MM.1S (cell line): ENCODE data around the gene LKAAEAR1.

Source experiments
- DNase-seq: peaks from one replicate; pipeline ENCODE4 v3.0.0-alpha.2; 2015
- H2AFZ ChIP-seq: fragments of 300-600 bp; sonication (generic); 2 replicates; pipeline ENCODE4 v1.6.0; 2016; ENCODE audit warnings: antibody characterized with exemption, low read length
- H3F3A ChIP-seq: fragments of 300-600 bp; sonication (generic); 2 replicates; pipeline ENCODE4 v1.6.1; 2016; ENCODE audit warnings: mild to moderate bottlenecking, antibody characterized with exemption, low read length, moderate library complexity, mixed read lengths; ENCODE audit not compliant: insufficient read depth
- H3K27ac ChIP-seq: fragments of 300-600 bp; sonication (generic); 2 replicates; pipeline ENCODE4 v1.5.1; 2016; ENCODE audit warnings: mild to moderate bottlenecking, low read length
- H3K27me3 ChIP-seq: fragments of 300-600 bp; sonication (generic); replicated peaks from 2 replicates; pipeline ENCODE4 v1.6.0; 2016; ENCODE audit warnings: low read length; ENCODE audit not compliant: insufficient read depth
- H3K36me3 ChIP-seq: fragments of 300-600 bp; sonication (generic); replicated peaks from 2 replicates; pipeline ENCODE4 v1.6.1; 2016; ENCODE audit warnings: mild to moderate bottlenecking, low read length, mixed read lengths; ENCODE audit not compliant: insufficient read depth
- H3K4me1 ChIP-seq: fragments of 300-600 bp; sonication (generic); 2 replicates; pipeline ENCODE4 v1.6.1; 2016; ENCODE audit warnings: low read length, mixed read lengths
- H3K4me2 ChIP-seq: fragments of 300-600 bp; sonication (generic); 2 replicates; pipeline ENCODE4 v1.6.0; 2016; ENCODE audit warnings: low read depth, low read length
- H3K4me3 ChIP-seq: fragments of 300-600 bp; sonication (generic); 2 replicates; pipeline ENCODE4 v1.5.1; 2016; ENCODE audit warnings: low read length, mixed read lengths
- H3K79me2 ChIP-seq: fragments of 300-600 bp; sonication (generic); 2 replicates; pipeline ENCODE4 v1.6.1; 2016; ENCODE audit warnings: mixed run types, low read length, mixed read lengths
- H3K9ac ChIP-seq: fragments of 300-600 bp; sonication (generic); 2 replicates; pipeline ENCODE4 v1.6.1; 2016; ENCODE audit warnings: low read length, mixed read lengths
- H3K9me2 ChIP-seq: fragments of 300-600 bp; sonication (generic); replicated peaks from 2 replicates; pipeline ENCODE4 v1.6.1; 2016; ENCODE audit warnings: mild to moderate bottlenecking, low read length, mixed read lengths; ENCODE audit not compliant: insufficient read depth
- H3K9me3 ChIP-seq: fragments of 300-600 bp; sonication (generic); replicated peaks from 2 replicates; pipeline ENCODE4 v1.6.1; 2016; ENCODE audit warnings: mild to moderate bottlenecking, low read length, mixed read lengths; ENCODE audit not compliant: insufficient read depth
- H4K20me1 ChIP-seq: fragments of 300-600 bp; sonication (generic); 2 replicates; pipeline ENCODE4 v1.6.1; 2016; ENCODE audit warnings: mild to moderate bottlenecking, low read length, moderate library complexity, mixed read lengths; ENCODE audit not compliant: insufficient read depth
- CTCF ChIP-seq: fragments of 300-600 bp; sonication (generic); IDR thresholded peaks from 2 replicates; pipeline ENCODE4 v1.5.1; 2016; ENCODE audit warnings: antibody characterized with exemption, low read length, mixed read lengths
- EZH2 ChIP-seq: fragments of 300-600 bp; sonication (generic); optimal IDR thresholded peaks from 2 replicates; pipeline ENCODE3; 2017; ENCODE audit warnings: low read depth, mild to moderate bottlenecking, antibody characterized with exemption, low read length, mixed read lengths
- EZH2phosphoT487 ChIP-seq: fragments of 300-600 bp; sonication (generic); IDR thresholded peaks from 2 replicates; pipeline ENCODE4 v1.6.1; 2018; ENCODE audit warnings: antibody characterized with exemption, low read length

LKAAEAR1 gene

GRCh38 chr20:64071341-64072332 lies 12.6 kb downstream of the LKAAEAR1 start:
- H3K9me3 ChIP-seq = no peaks in the 10 kb centered on the region
- TF ChIP-seq CTCF (no peak), EZH2phosphoT487 (no peak), EZH2 (no peak)
- H3F3A ChIP-seq = no peaks in the 10 kb centered on the region; the same call in 1 of the 2 replicates
- no peak overlapping the region for H3K27ac ChIP-seq
- H3K9ac ChIP-seq = no peak overlapping the region
- no peak overlapping the region for H2AFZ ChIP-seq
- no peak for DNase-seq
- H3K36me3 ChIP-seq = no peaks in the 10 kb centered on the region
- H3K9me2 ChIP-seq = no peaks in the 10 kb centered on the region
- no peak overlapping the region for H3K4me3 ChIP-seq
- H3K4me2 ChIP-seq = no peak overlapping the region
- H3K4me1 ChIP-seq = peaks cover 6% of the 10 kb centered on the region
- H3K27me3 ChIP-seq = no peaks in the 10 kb centered on the region
- no peaks in the 10 kb centered on the region for H4K20me1 ChIP-seq
- H3K79me2 ChIP-seq = no peaks in the 10 kb centered on the region

GRCh38 chr20:64070244-64070993 lies 13.8 kb downstream of the LKAAEAR1 start:
- Histone ChIP-seq H3K79me2 (no peaks in the 10 kb centered on the region), H3K4me1 (peaks cover 16% of the 10 kb centered on the region), H3K9me3 (no peaks in the 10 kb centered on the region), H3K9me2 (no peaks in the 10 kb centered on the region), H3K4me3 (no peak overlapping the region), H3K36me3 (no peaks in the 10 kb centered on the region), H3K9ac (no peak overlapping the region), H3F3A (peaks cover 11% of the 10 kb centered on the region), H3K27ac (no peak overlapping the region), H3K27me3 (no peaks in the 10 kb centered on the region), H2AFZ (no peak overlapping the region), H3K4me2 (no peak overlapping the region), H4K20me1 (no peaks in the 10 kb centered on the region)
- TF ChIP-seq EZH2 (no peak), CTCF (no peak), EZH2phosphoT487 (no peak)
- DNase-seq = no peak

- Histone ChIP-seq H3K9ac (no peak overlapping the region), H3K27me3 (no peaks in the 10 kb centered on the region), H2AFZ (no peak overlapping the region), H3K4me2 (no peak overlapping the region), H3K9me2 (no peaks in the 10 kb centered on the region), H3K4me3 (no peak overlapping the region), H3K9me3 (no peaks in the 10 kb centered on the region), H3K79me2 (no peaks in the 10 kb centered on the region), H3F3A (peaks cover 11% of the 10 kb centered on the region), H4K20me1 (no peaks in the 10 kb centered on the region), H3K27ac (no peak overlapping the region), H3K4me1 (peaks cover 22% of the 10 kb centered on the region), H3K36me3 (no peaks in the 10 kb centered on the region)
- TF ChIP-seq EZH2 (no peak), EZH2phosphoT487 (no peak), CTCF (peak; percentile 77)
- DNase-seq = peak; percentile 31
These were observed 14.5 kb downstream of the LKAAEAR1 start for GRCh38 chr20:64069614-64070243.
